ENCODE results near the gene ABCC9. TPM values are rescaled to one million over a fixed set of nuclear protein-coding genes. Genes with fewer than 3 reads are reported as not detected.

ABCC9 gene
- total RNA-seq, 3 donors from 2014 or later = 10.2 to 52.0 (median 27.5) TPM

GRCh38 chr12:21925296-21925913 is 15.8 kb downstream of the ABCC9 start:
- DNase-seq (ENCODE audit: low spot score in 2 of 2) = no peak
- Histone ChIP-seq H3K4me3 (no peak overlapping the region), H3K27me3 (no peaks in the 10 kb centered on the region), H3K4me1 (no peaks in the 10 kb centered on the region), H3K36me3 (no peaks in the 10 kb centered on the region), H3K9me3 (no peaks in the 10 kb centered on the region), H3K27ac (no peak overlapping the region)
- intact Hi-C loops (cut with DNase I; ENCODE audit: low total_unique reads) = no loop called here
- TF ChIP-seq CTCF (IDR thresholded peaks at IDR 0.05) (no peak), POLR2A (IDR thresholded peaks at IDR 0.05) (no peak), POLR2AphosphoS5 (IDR thresholded peaks at IDR 0.05) (no peak)

DNA sequence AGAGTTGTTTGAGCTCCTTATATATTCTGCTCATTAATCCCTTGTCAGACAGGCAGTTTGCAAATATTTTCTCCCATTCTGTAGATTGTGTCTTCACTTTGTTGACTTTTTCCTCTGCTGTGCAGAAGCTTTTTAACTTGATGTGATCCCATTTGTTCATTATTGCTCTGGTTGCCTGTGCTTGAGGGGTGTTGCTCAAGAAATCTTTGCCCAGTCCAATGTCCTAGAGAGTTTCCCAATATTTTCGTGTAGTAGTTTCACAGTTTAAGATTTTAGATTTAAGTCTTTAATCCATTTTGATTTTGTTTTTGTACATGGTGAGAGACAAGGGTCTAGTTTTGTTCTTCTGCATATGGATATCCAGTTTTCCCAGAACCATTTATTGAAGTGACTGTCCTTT is 19.8 kb downstream of the ABCC9 start:
- Histone ChIP-seq H3K9me3 (no peaks in the 10 kb centered on the region), H3K27me3 (no peaks in the 10 kb centered on the region), H3K4me3 (no peak overlapping the region), H3K27ac (no peak overlapping the region), H3K36me3 (no peaks in the 10 kb centered on the region), H3K4me1 (no peaks in the 10 kb centered on the region)
- no peak for DNase-seq (ENCODE audit: low spot score in 2 of 2)
- TF ChIP-seq CTCF (IDR thresholded peaks at IDR 0.05) = no peak
- TF ChIP-seq POLR2A (IDR thresholded peaks at IDR 0.05) = no peak
- no peak for TF ChIP-seq POLR2AphosphoS5 (IDR thresholded peaks at IDR 0.05)
- intact Hi-C loops (cut with DNase I; ENCODE audit: low total_unique reads) = no loop called here

DNA sequence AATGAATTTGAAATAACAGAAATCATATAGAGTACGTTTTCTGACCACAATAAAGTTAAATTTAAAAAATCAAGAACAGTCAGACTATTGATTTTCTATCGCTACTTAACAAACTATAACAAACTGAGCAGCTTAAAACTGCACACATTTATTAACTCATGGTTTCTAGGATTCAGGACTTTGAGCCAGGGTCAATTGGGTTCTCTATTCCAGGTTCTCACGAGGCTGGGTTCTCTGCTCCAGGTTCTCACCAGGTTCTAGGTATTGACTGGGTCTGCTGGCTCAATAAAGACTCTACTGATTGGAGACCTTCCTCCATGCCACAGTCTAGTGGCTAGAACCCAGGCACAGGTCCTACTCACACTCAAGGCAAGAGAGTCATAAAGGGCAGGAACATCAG is 22.8 kb downstream of the ABCC9 start:
- no peaks in the 10 kb centered on the region for H3K36me3 ChIP-seq
- intact Hi-C loops (cut with DNase I; ENCODE audit: low total_unique reads) = no loop called here
- no peak overlapping the region for H3K4me3 ChIP-seq
- TF ChIP-seq CTCF (IDR thresholded peaks at IDR 0.05) (no peak), POLR2AphosphoS5 (IDR thresholded peaks at IDR 0.05) (no peak), POLR2A (IDR thresholded peaks at IDR 0.05) (no peak)
- H3K9me3 ChIP-seq = no peaks in the 10 kb centered on the region
- no peaks in the 10 kb centered on the region for H3K4me1 ChIP-seq
- no peak for DNase-seq (ENCODE audit: low spot score in 2 of 2)
- no peak overlapping the region for H3K27ac ChIP-seq
- no peaks in the 10 kb centered on the region for H3K27me3 ChIP-seq

GRCh38 chr12:21913823-21914222 is 27.4 kb downstream of the ABCC9 start:
- no peaks in the 10 kb centered on the region for H3K27me3 ChIP-seq
- H3K4me1 ChIP-seq = no peaks in the 10 kb centered on the region
- no peak for DNase-seq (ENCODE audit: low spot score in 2 of 2)
- no peak overlapping the region for H3K4me3 ChIP-seq
- no peaks in the 10 kb centered on the region for H3K36me3 ChIP-seq
- no peaks in the 10 kb centered on the region for H3K9me3 ChIP-seq
- intact Hi-C loops (cut with DNase I; ENCODE audit: low total_unique reads) = no loop called here
- no peak for TF ChIP-seq POLR2AphosphoS5 (IDR thresholded peaks at IDR 0.05)
- no peak for TF ChIP-seq CTCF (IDR thresholded peaks at IDR 0.05)
- no peak for TF ChIP-seq POLR2A (IDR thresholded peaks at IDR 0.05)
- H3K27ac ChIP-seq = no peak overlapping the region

GRCh38 chr12:21912318-21912717 is 28.9 kb downstream of the ABCC9 start:
- intact Hi-C loops (cut with DNase I; ENCODE audit: low total_unique reads) = no loop called here
- Histone ChIP-seq H3K9me3 (no peaks in the 10 kb centered on the region), H3K36me3 (no peaks in the 10 kb centered on the region), H3K27me3 (no peaks in the 10 kb centered on the region), H3K27ac (no peak overlapping the region), H3K4me1 (no peaks in the 10 kb centered on the region), H3K4me3 (no peak overlapping the region)
- TF ChIP-seq POLR2A (IDR thresholded peaks at IDR 0.05) (no peak), CTCF (IDR thresholded peaks at IDR 0.05) (no peak), POLR2AphosphoS5 (IDR thresholded peaks at IDR 0.05) (no peak)
- DNase-seq (ENCODE audit: low spot score in 2 of 2) = no peak

All from breast epithelium (tissue), 4 donors.